T-helper 22 cell (primary cell): ENCODE results near the gene SEMA4D.

ENCODE experiments used
- DNase-seq: peaks from one replicate; pipeline ENCODE4 v3.0.0-alpha.2; 2020; ENCODE audit warnings: low read depth

The SEMA4D gene

GRCh38 chr9:89367281-89367680, 130.6 kb downstream of the SEMA4D start:
- no peak for DNase-seq

- no peak for DNase-seq
Measured at GRCh38 chr9:89366711-89367110, 131.2 kb downstream of the SEMA4D start.

- DNase-seq = no peak
Measured at GRCh38 chr9:89365532-89365912, 132.4 kb downstream of the SEMA4D start.

- no peak for DNase-seq
Measured at GRCh38 chr9:89364666-89365531, 133.0 kb downstream of the SEMA4D start.

- no peak for DNase-seq
Measured at GRCh38 chr9:89363921-89364665, 133.8 kb downstream of the SEMA4D start.

DNA sequence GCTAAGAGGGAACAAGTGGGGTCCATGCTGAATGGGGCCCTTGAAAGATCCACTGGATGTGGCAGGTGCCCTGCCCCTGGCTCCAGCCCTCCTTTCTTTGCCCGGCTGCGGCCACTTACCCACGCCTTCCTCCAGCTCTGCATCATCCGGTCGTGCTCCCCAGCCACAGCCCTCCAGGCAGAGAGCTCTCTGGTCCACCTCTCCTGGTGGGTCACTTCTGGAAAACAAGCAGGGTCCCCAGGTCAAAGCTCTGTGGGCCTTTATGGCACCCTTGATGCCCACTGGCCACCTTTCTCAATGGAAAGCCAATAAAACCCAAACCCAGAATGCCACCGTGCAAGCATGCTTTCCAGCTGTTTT, 134.6 kb downstream of the SEMA4D start:
- DNase-seq = no peak

DNA sequence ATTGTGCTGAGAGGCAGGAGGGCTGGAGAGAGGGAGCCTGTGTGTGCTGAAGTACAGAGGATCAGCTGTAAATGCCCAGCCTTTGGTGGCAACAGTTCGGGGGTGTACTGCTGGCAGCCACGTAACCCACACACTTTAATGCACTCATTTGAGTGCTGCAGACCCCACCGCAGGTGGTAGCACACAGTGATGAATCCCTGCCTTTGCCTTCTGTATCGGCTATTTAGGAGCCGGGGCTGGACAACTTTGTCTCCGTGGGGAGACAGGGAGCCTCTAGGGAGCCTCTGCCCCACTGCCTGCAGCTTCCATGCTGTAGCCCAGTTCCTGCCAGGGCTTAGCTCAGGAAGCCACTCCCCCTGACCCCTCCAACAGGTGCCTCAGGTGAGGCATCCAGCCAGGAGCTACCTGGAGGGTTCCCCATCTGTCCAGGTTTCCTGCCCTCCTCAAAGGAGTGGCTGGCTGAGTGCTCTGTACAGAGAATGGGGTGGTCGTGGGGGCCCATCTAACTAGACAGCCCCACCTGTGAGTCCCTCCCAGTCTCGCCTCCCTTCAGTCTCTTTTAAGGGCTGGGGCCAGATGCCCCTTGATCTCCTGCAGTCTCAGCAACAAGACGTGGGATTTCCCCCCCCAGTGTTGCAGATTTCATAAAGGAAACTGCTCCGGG, 135.1 kb downstream of the SEMA4D start:
- no peak for DNase-seq

DNA sequence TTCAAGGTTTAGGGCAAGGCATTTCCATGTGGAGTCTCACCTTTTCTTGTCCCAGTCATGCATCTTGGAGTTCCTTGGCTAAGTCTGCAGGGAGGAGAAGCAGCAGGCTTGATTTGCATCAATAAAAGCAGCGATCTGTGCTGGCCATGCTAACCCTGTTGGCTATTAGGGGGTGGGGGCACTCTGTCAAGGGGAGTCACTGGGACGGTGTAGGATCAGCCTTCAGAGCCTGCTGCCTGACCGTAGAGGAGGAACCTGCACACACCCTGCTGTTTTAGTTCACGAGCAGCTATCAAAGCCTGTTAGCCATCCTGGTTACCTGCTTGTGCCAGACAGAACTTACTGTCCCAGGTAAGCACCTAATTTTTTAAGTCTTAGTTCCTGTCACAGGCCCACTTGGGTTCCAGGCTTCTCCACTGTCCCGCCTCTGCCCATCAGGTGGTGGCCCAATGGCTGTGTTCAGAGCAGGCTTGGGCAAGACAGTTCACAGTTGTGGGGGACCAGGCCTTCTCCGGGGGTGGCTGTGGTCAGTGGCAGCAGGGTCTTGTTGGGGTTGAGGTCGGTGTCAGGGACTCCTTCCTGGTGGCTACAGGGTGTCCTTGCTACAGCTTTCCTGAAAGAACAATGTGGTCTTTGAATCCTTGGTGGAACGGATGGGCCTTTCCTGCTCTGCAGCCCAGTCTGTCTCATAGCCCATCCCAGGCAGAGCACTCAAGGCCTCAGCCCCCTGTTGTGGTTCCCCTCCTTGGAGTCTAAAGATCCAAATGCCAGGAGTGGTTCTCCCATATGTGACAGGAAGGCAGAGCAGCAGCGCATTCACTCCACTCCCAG, 135.9 kb downstream of the SEMA4D start:
- DNase-seq = no peak

- no peak for DNase-seq
Measured at GRCh38 chr9:89361031-89361430, 136.9 kb downstream of the SEMA4D start.

DNA sequence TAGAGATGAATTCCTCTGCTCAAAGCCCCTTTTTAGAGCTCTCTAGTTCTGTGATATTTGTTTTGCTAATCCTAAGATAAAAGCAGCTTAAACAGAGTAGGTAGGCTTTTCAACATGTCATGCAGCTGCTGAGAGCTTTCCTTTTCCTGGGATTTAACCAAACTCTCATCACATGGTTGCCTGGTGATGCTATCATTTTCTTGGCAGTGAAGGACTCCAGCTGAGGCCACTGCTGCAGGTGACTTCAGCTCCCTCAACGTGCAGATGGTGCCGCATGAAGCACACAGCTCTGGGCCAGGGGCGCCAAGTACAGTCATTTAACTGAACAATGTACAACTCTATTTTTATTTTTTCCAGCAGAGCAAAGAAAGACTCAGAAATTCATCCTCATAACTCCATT, 137.4 kb downstream of the SEMA4D start:
- DNase-seq = no peak

GRCh38 chr9:89359751-89360261, 138.1 kb downstream of the SEMA4D start:
- DNase-seq = no peak

DNA sequence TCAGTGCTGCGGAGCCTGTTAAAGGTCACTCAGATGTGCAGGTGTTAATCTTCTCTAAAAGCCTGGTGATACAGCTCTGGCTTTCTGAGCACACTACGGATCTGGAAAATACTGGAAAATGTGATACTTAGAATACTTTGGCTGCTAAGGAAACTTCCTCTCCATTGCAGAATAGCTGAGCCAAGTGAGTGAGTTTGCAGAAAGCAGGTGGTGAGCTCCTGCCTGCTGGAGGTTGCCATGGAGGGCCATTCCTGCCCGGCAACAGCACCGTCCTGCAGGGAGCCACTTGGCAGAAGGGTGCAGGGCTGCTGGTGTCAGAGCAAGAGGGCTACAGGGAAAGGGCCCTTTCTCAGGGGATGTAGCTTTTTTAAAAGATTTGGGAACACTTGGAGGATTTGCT, 138.9 kb downstream of the SEMA4D start:
- no peak for DNase-seq

DNA sequence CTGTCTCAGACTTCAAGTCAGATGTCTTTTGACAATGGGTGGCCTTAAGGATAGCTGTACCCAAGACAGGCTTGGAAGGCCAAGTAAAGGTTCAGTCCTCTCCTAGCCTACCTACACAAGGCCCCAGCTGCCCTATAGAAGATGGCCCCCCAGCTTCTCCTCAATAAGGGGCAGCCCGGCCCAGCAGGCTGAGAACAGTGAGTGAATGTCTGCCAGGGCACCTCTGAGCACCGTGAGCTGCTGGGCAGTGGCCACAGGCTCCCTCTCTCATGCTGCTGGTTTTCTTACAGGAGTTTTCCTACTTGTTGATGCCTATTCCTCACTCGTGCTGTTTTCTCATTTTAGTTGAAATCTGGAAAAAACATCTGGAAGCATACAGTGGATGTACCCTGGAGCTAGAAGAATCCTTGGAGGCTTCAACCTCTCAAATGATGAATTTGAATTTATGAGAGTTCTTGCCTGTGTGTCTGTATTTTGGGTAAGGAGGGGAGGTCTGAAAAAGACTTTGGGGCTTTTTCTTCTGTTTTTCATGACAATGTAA, 139.5 kb downstream of the SEMA4D start:
- DNase-seq = no peak

DNA sequence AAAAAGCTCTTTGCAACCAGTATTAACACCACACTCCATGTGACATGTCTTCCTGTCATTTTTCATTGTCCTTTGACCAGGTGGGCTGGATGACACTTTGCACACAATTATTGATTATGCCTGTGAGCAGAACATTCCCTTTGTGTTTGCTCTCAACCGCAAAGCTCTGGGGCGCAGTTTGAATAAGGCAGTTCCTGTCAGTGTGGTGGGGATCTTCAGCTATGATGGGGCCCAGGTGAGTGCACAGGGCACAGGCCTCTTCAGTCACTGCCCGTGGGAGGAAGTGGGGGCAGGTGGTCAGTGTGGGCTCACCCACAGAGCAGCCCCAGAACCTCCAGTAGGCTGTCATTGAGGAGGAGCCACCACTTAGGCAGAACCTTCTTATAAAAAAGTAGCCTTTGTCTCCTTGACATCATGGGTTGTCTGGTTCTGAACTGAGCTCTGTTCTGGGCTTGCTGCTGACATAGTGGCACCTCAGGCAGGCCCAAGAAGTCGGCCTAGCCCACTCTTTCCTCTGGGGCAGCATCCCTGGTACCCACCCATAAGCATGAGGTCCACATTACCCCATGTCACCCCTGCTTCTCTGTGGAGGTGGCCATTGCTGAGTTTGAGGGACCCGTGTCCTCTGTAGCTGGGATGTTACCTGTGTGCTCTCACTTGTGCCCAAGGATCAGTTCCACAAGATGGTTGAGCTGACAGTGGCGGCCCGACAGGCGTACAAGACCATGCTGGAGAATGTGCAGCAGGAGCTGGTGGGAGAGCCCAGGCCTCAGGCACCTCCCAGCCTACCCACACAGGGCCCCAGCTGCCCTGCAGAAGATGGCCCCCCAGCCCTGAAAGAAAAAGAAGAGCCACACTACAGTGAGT, 140.3 kb downstream of the SEMA4D start:
- no peak for DNase-seq

DNA sequence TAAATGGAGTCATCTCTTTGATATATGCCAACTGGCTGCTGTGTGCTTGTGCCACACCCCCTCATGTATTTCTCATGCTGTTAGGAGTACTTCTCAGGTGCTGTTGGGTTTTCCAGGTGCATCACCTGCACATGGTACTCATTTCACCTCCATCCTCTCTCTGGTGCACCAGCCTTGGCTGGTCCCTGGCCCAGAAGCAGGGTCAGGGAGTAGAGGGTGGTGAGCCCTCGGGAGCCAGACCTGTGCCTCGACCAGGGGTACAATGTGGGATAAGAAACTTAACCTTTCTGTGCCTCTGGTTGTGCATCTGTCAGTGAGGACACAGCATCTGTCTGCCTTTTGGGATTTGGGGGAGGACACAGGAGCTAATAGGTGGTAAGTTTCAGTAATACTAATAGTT, 141.1 kb downstream of the SEMA4D start:
- DNase-seq = no peak

- DNase-seq = no peak
Measured at GRCh38 chr9:89354471-89354870, 143.4 kb downstream of the SEMA4D start.

DNA sequence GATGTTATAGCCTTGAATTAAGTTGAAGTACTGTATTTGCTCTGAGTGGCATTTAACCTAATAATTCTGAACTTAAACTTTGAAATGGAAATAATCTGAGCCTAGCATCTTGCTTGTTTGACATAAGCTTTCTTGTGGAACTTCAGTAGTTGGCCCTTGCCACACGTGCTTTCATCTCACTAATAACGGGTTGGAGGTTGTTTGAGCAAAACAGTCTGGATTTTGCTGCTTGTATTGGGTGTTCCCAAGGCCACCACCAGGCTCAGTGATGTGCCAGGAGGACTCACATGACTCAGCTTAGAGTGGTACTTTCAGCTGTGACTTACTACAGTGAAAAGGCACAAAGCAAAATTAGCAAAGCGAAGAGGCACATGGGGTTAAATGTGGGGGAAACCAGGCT, 143.9 kb downstream of the SEMA4D start:
- DNase-seq = no peak

GRCh38 chr9:89352874-89353649, 144.9 kb downstream of the SEMA4D start:
- no peak for DNase-seq

DNA sequence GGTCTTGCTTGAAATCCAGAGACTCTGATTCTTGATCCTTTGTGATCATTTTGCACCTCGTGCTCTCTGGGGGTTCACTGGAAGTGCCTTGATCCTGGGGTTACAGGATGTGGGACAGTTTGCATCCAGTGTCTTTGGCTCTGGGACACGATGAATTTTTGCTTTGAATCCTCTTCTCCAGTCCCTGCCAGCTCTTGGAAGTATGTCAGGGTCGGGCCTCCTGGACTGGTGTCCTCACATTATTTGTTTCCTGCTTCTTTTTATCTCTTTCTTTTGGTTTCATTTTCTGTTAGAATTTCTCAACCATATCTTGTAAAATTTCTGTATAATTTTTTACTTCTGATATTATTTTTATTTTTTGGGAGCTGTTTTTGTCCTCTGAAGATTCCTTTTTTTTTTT, 145.5 kb downstream of the SEMA4D start:
- DNase-seq = no peak
